Activated CD8-positive, alpha-beta memory T cell treated with anti-CD3 and anti-CD28 coated beads, Interleukin-2, amount 50 U/mL, for 24 hours (primary cell): ENCODE data around the gene ELF5.

Experiments used
- DNase-seq: peaks from one replicate; pipeline ENCODE4 v3.0.0-alpha.2; 2020; ENCODE audit errors: extremely low read depth

ELF5 gene

DNA sequence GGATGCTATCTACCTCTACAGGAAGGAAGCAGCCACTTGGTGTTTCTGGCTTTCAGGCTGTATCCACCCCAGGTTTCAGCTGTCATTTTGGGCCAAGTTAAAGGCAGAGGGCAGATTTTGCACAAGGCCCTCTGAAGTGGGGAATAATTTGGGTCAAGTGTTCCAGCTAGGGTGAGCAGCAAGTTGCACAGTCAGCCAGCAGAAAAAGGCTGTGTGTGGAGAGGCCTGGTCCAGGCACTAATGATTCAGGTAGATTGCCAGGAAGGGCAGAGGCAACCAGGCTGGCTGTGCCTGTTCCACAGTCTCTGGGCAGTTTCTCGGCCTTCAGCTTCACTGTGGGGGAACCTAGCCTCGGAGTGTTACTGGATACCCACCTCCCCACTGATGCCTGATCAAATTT lies 8.6 kb upstream of the ELF5 start:
- no peak for DNase-seq

GRCh38 chr11:34521265-34521664 lies 7.7 kb upstream of the ELF5 start:
- DNase-seq = no peak

DNA sequence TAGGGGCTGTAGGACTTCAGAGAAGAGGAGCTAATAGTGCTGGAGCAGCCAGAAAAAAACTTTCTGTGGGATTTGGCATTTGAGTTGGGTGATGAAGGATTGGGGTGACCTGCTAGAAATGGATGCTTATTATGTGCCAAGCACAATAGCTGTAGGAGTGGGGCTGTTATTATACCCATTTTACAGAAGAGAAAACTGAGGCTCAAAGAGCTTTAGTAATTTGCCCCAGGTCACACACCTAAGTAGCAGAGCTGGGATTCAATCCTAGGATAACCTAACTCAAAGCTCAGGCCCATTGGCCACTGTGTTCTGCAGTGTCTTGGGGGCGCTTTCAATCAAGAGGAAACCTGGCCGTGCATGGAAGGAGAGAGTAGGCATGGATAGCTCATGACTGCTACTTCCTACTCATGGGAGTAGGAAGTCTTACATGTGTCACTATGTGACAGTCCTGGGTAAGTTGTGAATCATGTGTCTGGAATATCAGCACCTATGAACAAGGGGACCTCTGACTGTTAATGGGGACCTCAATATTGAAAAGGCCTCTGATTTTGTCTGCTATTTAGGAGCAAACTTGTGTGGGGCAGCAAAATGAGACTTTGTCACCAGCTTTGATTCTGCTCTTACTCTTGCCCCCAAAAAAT lies 6.1 kb upstream of the ELF5 start:
- no peak for DNase-seq

DNA sequence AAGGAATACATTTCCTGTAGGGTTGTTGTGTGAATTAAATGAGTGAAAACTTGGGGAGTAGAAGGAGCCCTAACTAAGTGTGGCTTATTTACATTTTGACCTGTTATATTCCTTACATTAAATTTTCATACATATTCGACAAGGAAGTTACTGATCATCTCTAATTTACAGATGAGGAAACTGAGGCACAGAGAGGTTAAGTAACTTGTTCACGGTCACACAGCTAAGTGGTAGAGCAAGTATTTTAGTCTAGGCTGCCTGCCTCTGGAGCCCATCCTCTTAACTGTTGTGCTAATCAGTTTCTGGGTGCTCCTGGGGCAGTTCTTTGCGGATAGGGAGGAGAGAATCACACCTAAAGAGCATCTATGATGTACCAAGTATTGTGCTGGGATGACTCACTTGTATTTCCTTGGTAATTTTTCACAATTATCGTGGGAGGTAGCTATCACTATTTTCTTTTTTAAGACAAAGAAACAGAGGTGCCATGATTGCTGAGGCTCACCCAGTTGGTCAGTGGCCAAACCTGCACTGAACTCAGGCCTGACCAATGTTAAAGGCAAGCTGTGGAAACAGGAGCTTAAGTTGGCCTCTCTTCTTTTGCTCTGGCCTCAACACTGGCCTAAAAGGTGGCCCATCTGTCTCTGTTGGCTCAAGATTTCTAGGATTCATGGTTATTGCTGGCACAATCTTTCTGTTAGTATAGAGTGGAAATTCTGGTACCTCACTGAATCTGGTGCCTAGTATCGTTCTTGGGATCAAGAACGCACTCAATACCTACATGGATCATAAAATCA lies 2.9 kb upstream of the ELF5 start:
- DNase-seq = no peak

DNA sequence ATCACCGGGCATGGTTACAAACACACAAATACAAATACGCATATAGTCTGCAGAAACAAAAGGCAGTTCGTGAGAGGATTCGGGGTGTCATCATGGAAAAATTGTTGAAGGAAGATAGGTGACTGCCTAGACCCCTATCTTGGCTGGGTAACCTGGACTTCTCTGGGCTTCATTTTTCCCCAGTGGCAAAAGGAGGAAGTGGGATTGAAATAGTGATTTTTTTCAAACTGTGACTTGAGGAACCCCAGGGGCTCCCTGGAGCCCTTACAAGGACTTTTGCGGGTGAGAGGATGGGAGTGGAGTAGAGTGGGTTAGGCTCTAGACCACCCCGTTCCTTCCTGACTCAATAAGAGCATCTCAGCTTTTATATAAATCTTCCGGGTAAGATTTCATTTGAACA lies 1.0 kb upstream of the ELF5 start:
- DNase-seq = no peak

- no peak for DNase-seq
Measured at GRCh38 chr11:34512840-34513681, 533 bp downstream of the ELF5 start.

- DNase-seq = no peak
Measured at GRCh38 chr11:34510673-34511072, 2.9 kb downstream of the ELF5 start.

DNA sequence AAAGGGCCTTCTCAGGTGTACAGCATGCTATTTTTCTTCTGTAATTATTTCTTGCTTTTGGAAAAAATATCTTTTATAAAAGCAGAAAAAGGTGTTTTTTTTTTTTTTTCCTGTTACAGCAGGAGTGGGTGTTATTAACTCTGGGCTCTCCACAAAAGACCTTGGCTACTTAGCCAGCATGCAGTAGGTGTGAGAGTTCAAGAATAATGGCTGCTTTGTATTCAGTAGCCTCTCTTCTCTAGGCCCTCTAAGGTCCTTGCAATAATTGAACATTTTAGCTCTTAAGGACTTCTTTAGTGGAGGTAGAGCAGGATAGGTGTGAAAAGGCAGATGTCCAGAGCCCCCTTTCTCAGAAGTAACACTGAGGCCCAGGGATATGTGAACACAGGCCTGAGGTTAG lies 3.4 kb downstream of the ELF5 start:
- DNase-seq = no peak

DNA sequence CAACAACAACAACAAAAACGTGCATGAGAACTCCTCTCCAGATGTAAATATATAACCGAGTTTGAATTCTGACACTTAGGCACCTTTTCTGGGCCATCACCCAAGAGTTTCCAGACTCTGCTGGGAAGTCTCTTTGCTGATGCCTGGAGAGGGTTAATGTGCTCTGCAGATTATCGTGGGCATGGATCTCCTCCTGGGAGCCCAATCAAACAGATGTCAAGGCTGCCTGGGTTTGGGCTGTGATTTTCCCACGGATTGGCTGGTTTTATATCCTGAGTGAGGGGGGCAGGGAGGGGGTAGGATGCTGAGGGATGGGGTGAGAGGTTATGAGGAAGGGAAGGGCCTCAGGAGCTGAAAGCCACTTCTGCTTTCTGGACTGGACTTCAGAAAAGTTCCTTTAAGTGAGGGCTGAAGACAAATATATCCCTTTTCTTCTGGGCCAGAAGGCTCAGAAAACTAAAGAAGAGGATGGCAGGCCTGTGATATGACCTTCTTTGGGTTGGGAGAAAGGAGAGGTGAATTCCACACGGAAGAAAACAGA lies 4.2 kb downstream of the ELF5 start:
- DNase-seq = no peak

DNA sequence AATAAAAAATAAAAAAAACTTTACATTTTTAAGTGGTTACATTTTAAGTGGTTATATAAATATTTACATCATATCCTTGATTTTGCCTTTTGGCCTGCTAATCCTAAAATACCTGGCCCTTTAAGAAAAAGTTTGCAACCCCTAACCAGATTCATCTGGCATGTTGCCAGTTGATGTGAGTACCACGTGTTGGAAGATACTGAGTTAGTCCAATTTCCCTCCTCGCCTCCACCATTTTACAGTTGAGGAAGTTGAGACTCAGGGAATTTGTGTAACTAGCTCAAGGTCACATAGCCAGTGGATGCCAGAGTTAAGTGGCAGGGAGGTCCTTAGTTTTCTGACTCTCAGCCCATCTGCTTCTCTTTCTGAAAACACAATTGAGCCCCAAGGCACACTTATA lies 5.1 kb downstream of the ELF5 start:
- no peak for DNase-seq

- no peak for DNase-seq
Measured at GRCh38 chr11:34507610-34508009, 6.0 kb downstream of the ELF5 start.

DNA sequence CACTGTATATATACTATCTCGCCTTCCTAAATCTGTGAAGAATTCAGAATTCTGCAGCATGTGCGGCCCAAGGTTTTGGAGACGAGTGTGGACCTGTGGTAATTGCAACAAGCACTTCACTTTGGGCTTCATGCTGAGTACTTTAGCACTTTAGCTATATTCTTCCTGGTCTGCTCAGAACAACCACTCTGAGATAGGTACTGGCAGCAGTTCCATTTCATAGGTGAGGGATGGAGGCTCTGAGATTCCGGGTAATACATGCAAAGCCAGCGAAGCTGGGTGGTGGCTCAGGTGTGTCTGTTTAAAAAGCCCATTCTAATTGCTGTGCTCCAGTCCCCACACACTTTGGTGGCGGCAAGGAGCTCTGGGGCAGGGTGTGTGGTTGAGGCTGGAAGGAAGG lies 6.4 kb downstream of the ELF5 start:
- no peak for DNase-seq

DNA sequence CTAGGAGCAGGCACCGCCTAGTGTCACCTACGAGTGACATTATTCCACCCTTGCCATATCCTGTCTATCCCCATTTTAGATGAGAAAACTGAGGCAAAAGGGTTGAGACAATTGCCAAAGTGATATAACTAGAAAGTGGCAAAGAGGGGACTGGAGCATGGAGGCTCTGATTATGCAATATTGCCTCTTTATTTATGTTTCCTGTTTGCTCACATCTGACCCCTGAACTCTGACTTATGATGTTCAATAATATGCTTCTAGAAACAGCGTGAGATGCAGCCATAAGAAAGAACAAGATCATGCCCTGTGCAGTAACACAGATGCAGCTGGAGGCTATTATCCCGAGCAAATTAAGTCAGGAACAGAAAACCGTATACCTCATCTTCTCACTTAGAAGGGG lies 7.7 kb downstream of the ELF5 start:
- DNase-seq = no peak

DNA sequence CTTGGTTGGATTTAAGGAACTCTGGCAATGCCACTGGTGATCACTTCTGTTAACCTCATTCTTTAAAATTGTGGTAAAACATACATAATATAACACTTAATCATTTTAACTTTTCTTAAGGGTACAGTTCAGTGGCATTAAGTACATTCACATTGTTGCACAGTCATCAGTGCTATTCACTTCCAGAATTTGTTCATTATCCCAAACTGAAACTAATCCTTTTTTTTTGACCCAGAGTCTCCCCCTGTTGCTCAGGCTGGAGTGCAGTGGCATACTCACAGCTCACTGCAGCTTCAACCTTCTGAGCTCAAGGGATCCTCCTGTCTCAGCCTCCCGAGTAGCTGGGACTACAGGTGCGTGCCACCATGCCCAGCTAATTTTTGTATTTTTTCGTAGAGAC lies 10.6 kb downstream of the ELF5 start:
- DNase-seq = no peak

GRCh38 chr11:34501949-34502348 lies 11.6 kb downstream of the ELF5 start:
- DNase-seq = no peak

DNA sequence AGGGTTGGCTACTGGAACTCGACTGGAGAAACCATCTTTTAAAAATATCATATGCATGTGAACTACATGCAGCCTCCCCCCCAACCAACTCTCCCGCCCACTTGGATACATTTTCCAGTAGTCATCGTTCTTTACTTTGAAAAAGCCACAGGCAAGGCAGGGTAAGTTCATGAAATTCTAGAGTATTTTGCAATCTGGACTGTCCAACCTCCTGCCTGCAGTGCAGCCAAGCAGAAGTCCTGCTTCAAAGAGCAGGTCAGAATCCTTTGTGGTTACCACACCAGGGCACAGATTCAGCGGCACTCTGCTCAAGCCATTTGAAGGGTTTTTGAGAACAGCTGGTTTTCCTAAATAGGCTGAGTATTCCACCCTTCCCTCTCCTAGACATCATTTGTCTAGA lies 12.1 kb downstream of the ELF5 start:
- DNase-seq = no peak

DNA sequence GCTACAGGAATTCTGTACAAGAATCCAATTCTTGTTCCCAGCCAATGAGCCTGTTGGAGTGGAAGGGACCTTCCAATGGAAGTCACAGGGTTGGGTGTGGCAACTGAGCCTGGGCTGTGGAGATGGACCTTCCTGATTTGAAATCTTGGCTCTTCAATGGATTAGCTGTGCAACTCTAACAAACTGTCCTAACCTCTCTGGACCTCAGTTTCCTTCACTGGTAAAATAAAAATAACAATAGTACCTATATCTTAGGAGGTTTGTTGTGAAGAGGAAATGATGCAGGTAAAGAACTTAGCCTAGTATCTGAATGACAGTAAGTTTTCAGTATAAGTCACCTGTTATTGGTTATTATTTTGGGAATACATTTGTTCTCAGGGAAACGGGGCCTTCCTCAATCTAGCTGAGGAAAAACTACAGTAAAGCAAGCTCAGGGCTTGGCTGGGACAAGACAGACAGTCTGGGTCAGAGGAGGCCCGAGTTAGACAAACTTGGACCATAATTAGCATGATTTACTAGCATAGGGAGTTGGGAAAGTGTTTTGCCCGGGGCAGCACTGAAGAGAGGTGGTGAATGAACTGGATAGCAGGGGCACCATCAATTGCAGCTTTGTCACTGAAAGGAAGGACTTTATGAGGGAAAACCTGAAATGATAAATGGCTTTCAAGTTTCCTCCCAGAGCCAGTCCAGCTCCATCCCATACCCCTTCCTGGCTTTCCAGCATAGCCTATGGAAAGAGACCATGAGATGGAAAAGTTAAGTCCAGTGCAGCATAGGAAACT lies 13.7 kb downstream of the ELF5 start:
- DNase-seq = no peak

- DNase-seq = no peak
Measured at GRCh38 chr11:34495724-34496377, 17.7 kb downstream of the ELF5 start.

- no peak for DNase-seq
Measured at GRCh38 chr11:34495239-34495723, 18.3 kb downstream of the ELF5 start.

DNA sequence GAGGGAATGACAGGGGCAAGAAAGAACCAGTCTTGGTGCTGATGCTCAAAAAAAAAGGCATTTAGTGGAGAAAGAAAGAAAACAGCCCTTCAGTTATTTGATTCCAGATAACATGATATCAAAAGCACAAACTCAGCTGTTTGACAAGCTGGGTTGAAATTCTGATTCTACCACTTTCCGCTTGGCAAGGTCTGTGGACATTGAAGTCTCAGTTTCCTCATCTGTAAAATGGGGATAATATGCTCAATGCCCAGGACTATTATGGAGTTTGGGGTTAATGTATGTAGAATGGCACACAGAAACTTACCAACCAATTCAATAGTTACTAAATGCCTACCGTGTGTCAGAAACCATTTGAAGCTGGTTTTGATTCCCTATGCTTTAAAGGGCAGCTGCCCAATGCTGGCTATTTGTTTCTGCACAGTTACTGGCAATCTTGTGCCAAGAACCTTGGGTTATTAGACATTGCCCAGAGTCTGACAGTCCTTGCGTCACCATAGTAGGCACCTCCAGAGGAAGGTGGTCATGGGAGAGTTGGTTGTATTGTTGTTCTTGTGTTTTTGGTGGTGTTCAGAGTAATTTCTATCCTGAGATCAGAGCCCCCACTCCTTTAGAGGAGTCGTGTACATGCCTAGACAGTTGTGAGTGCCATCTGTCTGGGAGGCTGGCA lies 19.5 kb downstream of the ELF5 start:
- no peak for DNase-seq
